Adrenal gland (tissue), 12 donors: ENCODE results near the gene GRPEL1. TPM values are rescaled to one million over a fixed set of nuclear protein-coding genes. Genes with fewer than 3 reads are reported as not detected.

ENCODE experiments used
- DNase-seq, 7 donors: peaks; one replicate each; pipeline ENCODE4 v3.0.0-alpha.2; 2019 to 2020
- H3K27ac ChIP-seq, 5 donors: fragments of 200-600 bp; sonication (generic) in 4 of 5; 1 replicate in 3 of 5; 2 replicates in 2 of 5; pipeline versions ENCODE4 v1.5.1 to v1.8.0; 2016 to 2020; ENCODE audit warnings: mild to moderate bottlenecking in 1 of 5
- H3K27me3 ChIP-seq: fragments of 200-600 bp; 2 replicates; pipeline ENCODE4 v1.8.0; 2021
- H3K36me3 ChIP-seq, 2 donors: fragments of 200-600 bp; replicated peaks in 1 of 2; 1 replicate in 1 of 2; 2 replicates in 1 of 2; pipeline versions ENCODE4 v1.5.1 to v1.8.0; 2018 to 2022
- H3K4me1 ChIP-seq, 2 donors: fragments of 200-600 bp; replicated peaks in 1 of 2; 1 replicate in 1 of 2; 2 replicates in 1 of 2; pipeline versions ENCODE4 v1.5.1 to v1.8.0; 2018 to 2021
- H3K4me3 ChIP-seq, 4 donors: fragments of 200-600 bp; sonication (generic) in 3 of 4; one replicate each; pipeline ENCODE4 v1.5.1; 2016 to 2018
- H3K9me3 ChIP-seq, 3 donors: fragments of 200-600 bp; sonication (generic) in 1 of 3; replicated peaks in 1 of 3; 1 replicate in 2 of 3; 2 replicates in 1 of 3; pipeline versions ENCODE4 v1.5.1 to v1.8.0; 2016 to 2021
- POLR2A ChIP-seq, 2 donors: fragments of 450-650 bp; IDR thresholded peaks; one replicate each; pipeline ENCODE4 v1.6.1; 2017; ENCODE audit warnings: antibody characterized with exemption in 2 of 2, mild to moderate bottlenecking in 2 of 2, moderate library complexity in 1 of 2
- WGBS, 4 donors: extraction: QIAGEN DNeasy Blood & Tissue Kit in 2 of 4; methylation state at CpG; one replicate each; pipeline versions ENCODE4 v1.1.5 to v1.1.7; 2013 to 2017; 5-methylcytosine and 5-hydroxymethylcytosine counted together
- intact Hi-C, 2 donors: fragments of 100-400 bp; cut with DNase I; formaldehyde crosslinking; loops; one replicate each; pipeline versions ENCODE4 v1.14.1 to v1.15.0; 2022 to 2023
- polyA plus RNA-seq, 3 donors: library from polyadenylated mRNA; stranded (reverse); fragments of 200-250 nt in 2 of 3; fragments of 350-450 nt in 1 of 3; fragmentation: Illumina TruSeq in 1 of 3; extraction: RNeasy Lipid Tissue Mini Kit (QIAGEN cat#74804) in 1 of 3; gene quantifications; one replicate each; pipeline ENCODE4 v1.2.3, GENCODE V29; 2013 to 2014
- total RNA-seq, 9 donors: library from RNA; depleted of rRNA in 4 of 9; stranded (reverse); fragments of >200 nt in 4 of 9; fragments of 120-200 nt in 1 of 9; fragmentation: NEBNext Ultra II Directional in 1 of 9; extraction: Animal tissue kit (Norgen Biotek cat#: 25700) in 1 of 9; gene quantifications; one replicate each; pipeline versions ENCODE4 v1.1.0 to v1.2.4, GENCODE V29; 2013 to 2023
- TF ChIP-seq, protein P1 (sequence below), 6 experiments: fragments of 450-650 bp in 4 of 6; fragments of 200-600 bp in 2 of 6; sonication (generic) in 1 of 6; IDR thresholded peaks; 1 replicate in 5 of 6; 2 replicates in 1 of 6; pipeline versions ENCODE4 v1.5.1 to v1.8.0; 2016 to 2021; ENCODE audit warnings: antibody characterized with exemption in 6 of 6, mild to moderate bottlenecking in 2 of 6, moderate library complexity in 1 of 6
- donor health status: healthy with polysubstance abuse.
- donor health status: Bipolar disorder and iron deficiency.
- donor health status: DM: yes; HTN: yes; CAD: no.
- donor health status: DM: no; HTN: no; CAD: no.
- donor health status: DM: no; HTN: no; CAD: no.
- donor health status: DM: yes; HTN: yes; CAD: no.

GRPEL1 gene
- total and polyA plus RNA-seq, 12 donors: 35.8 to 439 (median 80.0) TPM

- intact Hi-C loops: no loop called here
- Histone ChIP-seq H3K4me3 (no peak overlapping the region), H3K27ac (no peak overlapping the region), H3K9me3 (no peaks in the 10 kb centered on the region), H3K27me3 (no peaks in the 10 kb centered on the region), H3K36me3 (no peaks in the 10 kb centered on the region), H3K4me1 (peaks cover 30 to 32% of the 10 kb centered on the region in 2 donors)
- no peak for TF ChIP-seq POLR2A (IDR thresholded peaks at IDR 0.05)
- TF ChIP-seq, protein P1, sequence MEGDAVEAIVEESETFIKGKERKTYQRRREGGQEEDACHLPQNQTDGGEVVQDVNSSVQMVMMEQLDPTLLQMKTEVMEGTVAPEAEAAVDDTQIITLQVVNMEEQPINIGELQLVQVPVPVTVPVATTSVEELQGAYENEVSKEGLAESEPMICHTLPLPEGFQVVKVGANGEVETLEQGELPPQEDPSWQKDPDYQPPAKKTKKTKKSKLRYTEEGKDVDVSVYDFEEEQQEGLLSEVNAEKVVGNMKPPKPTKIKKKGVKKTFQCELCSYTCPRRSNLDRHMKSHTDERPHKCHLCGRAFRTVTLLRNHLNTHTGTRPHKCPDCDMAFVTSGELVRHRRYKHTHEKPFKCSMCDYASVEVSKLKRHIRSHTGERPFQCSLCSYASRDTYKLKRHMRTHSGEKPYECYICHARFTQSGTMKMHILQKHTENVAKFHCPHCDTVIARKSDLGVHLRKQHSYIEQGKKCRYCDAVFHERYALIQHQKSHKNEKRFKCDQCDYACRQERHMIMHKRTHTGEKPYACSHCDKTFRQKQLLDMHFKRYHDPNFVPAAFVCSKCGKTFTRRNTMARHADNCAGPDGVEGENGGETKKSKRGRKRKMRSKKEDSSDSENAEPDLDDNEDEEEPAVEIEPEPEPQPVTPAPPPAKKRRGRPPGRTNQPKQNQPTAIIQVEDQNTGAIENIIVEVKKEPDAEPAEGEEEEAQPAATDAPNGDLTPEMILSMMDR (IDR thresholded peaks at IDR 0.05): no peak
- no peak for DNase-seq
- 90 to 95% (median 94%) methylated on average over 13 to 19 of the region's 19 CpGs for WGBS, 4 donors
Observed at GRCh38 chr4:7041246-7041645, 26.6 kb downstream of the GRPEL1 start.

- Histone ChIP-seq H3K4me1 (peaks cover 25 to 28% of the 10 kb centered on the region in 2 donors), H3K9me3 (no peaks in the 10 kb centered on the region), H3K36me3 (no peaks in the 10 kb centered on the region), H3K27me3 (no peaks in the 10 kb centered on the region), H3K4me3 (no peak overlapping the region), H3K27ac (no peak overlapping the region)
- intact Hi-C loops: no loop called here
- DNase-seq: no peak
- TF ChIP-seq, protein P1 (IDR thresholded peaks at IDR 0.05): no peak
- no peak for TF ChIP-seq POLR2A (IDR thresholded peaks at IDR 0.05)
- WGBS, 4 donors: 78 to 85% (median 82%) methylated on average over 4 of the region's 4 CpGs
Observed at GRCh38 chr4:7040765-7041164, 27.1 kb downstream of the GRPEL1 start.

DNA sequence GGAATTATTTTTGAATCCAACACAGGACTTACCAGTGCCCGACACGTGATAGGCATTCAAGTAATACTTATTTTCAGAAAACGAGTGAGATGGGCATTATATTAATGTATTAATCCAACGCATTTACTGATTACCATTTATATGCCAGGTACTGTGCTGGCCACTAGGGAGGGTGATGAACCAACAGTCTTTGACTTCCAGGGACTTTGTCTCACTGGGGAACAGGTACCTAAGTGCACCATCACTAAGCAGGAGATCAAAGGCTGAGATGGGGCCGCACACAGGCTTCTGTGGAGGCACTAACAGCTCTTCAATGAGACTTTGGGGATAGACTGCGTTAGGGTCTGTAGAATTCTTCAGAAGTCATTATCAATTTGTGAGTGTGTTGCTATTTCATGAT, 30.4 kb downstream of the GRPEL1 start:
- Histone ChIP-seq H3K4me1 (peaks cover 8 to 14% of the 10 kb centered on the region in 2 donors), H3K36me3 (peaks cover 0 to 4% of the 10 kb centered on the region in 2 donors), H3K9me3 (no peaks in the 10 kb centered on the region), H3K27ac (no peak overlapping the region), H3K27me3 (no peaks in the 10 kb centered on the region), H3K4me3 (no peak overlapping the region)
- WGBS, 4 donors: 63 to 84% (median 81%) methylated on average over 6 of the region's 6 CpGs
- intact Hi-C loops: no loop called here
- TF ChIP-seq POLR2A (IDR thresholded peaks at IDR 0.05): no peak
- TF ChIP-seq, protein P1 (IDR thresholded peaks at IDR 0.05): peak in 1 of 6 experiments; percentile 22
- no peak for DNase-seq

DNA sequence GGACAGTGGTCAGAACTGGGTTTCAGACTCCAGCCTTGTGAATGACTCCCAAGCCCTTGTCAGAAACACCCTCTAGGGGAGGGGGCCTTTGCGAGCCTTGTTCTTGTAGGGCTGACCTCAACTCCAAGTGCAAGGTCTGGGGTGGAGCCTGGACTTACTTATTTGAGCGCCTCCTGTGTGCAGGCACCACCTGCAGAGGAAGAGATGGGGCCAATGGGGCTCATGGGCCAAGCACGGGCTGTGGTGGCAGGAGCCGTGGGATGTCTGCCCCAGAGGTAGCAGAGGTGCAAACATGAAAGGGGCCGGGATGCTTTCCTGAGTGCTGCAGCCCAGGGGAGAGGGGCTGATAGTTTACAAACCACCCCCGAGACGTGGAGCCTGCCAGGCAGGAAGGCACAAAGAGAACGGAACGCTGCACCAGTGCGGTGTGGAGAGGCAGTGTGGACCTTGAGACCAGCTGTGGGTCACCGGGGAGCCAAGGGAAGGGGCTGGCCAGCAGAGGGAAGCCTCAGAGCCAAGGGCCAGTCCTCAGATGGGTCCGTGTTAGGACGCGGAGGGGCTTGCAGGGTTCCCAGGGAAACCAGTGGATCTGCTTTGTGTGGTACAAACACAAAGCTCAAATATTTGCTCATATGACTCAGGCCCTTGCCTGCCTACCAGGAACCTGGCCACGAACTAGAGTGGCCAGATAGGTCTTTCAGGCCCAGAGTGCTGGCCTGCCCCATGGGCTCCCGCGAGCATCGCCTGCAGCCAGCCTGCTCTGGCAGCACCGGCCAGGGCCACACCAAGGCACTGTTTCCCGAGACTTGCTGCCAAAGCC, 33.4 kb downstream of the GRPEL1 start:
- TF ChIP-seq POLR2A (IDR thresholded peaks at IDR 0.05): no peak
- TF ChIP-seq, protein P1 (IDR thresholded peaks at IDR 0.05): no peak
- H3K4me3 ChIP-seq: no peak overlapping the region
- peak in 2 of 7 donors; percentile 51 to 55 for DNase-seq
- peaks cover 0 to 32% of the 10 kb centered on the region in 2 donors for H3K36me3 ChIP-seq
- H3K27ac ChIP-seq: peak overlapping the region in 2 of 5 donors; percentile 7 to 57
- no peaks in the 10 kb centered on the region for H3K9me3 ChIP-seq
- intact Hi-C loops: no loop called here
- H3K27me3 ChIP-seq: no peaks in the 10 kb centered on the region
- WGBS, 4 donors: 69 to 81% (median 74%) methylated on average over 16 to 20 of the region's 20 CpGs
- no peaks in the 10 kb centered on the region for H3K4me1 ChIP-seq
